GM12873 (cell line): ENCODE data around the gene TRIM45.

ENCODE experiments used
- CTCF ChIP-seq: IDR thresholded peaks from 2 replicates; pipeline ENCODE4 v1.5.1; 2012; ENCODE audit warnings: low read depth, mild to moderate bottlenecking, moderate library complexity, low read length, control low read depth; ENCODE audit not compliant: insufficient read depth; ENCODE audit errors: missing control alignments

TRIM45 gene

GRCh38 chr1:117143172-117143571, 21.6 kb upstream of the TRIM45 start:
- no peak for TF ChIP-seq CTCF

GRCh38 chr1:117142200-117142599, 20.7 kb upstream of the TRIM45 start:
- TF ChIP-seq CTCF: no peak

- TF ChIP-seq CTCF: no peak
Observed at GRCh38 chr1:117138561-117138960, 17.0 kb upstream of the TRIM45 start.

- no peak for TF ChIP-seq CTCF
Observed at GRCh38 chr1:117138106-117138505, 16.6 kb upstream of the TRIM45 start.

GRCh38 chr1:117137281-117137855, 15.8 kb upstream of the TRIM45 start:
- no peak for TF ChIP-seq CTCF

GRCh38 chr1:117136749-117137148, 15.2 kb upstream of the TRIM45 start:
- TF ChIP-seq CTCF: no peak

GRCh38 chr1:117135329-117135728, 13.8 kb upstream of the TRIM45 start:
- no peak for TF ChIP-seq CTCF

- TF ChIP-seq CTCF: no peak
Observed at GRCh38 chr1:117130526-117130925, 9.0 kb upstream of the TRIM45 start.
